K562 (cell line): Measurements from ENCODE around the gene FAM53B. TPM values are rescaled to one million over a fixed set of nuclear protein-coding genes. Genes with fewer than 3 reads are reported as not detected.

Experiments used
- ATAC-seq: fragments of 200-7000 bp; cut with Tn5 transposase; 3 replicates; pipeline ENCODE4 v1.9.1; 2020; ENCODE audit warnings: moderate library complexity
- BruUV-seq: library from RNA; stranded (reverse); fragments of 400-500 nt; replicated peaks from 2 replicates; lab custom pipeline; 2021; lab: Mats Ljungman, UMichigan
- CTCF ChIA-PET: fragments of 300-600 bp; formaldehyde crosslinking; extraction: SDS; loops from one replicate; lab custom pipeline; 2021; ENCODE audit warnings: low intra/inter-chr PET ratio; lab: Yijun Ruan, JAX
- POLR2A ChIA-PET: fragments of 300-600, 350-650 bp; sonication (Branson Sonifier 250); formaldehyde crosslinking; extraction: SDS; loops from one replicate; lab custom pipeline; 2021; ENCODE audit warnings: antibody characterized with exemption, inconsistent platforms; lab: Yijun Ruan, JAX
- DNase-seq, 4 experiments: peaks; one replicate each; pipeline versions ENCODE4 v3.0.0 to v3.0.0-alpha.2; 2011 to 2018; ENCODE audit warnings: low spot score in 3 of 4, mixed read lengths in 3 of 4; ENCODE audit errors: extremely low read depth in 1 of 4
- FAIRE-seq: peaks from 2 replicates; lab custom pipeline; 2011; peaks lifted over from hg19 to GRCh38; lab: Jason Lieb, UNC
- H2AFZ ChIP-seq: 2 replicates; pipeline ENCODE4 v1.6.0; 2011; ENCODE audit warnings: low read depth, low read length, control low read depth, inconsistent platforms
- H3K27ac ChIP-seq: fragments of 200-600 bp; 3 replicates; pipeline ENCODE4 v1.8.0; 2011; ENCODE audit warnings: low read depth, mild to moderate bottlenecking, control low read depth, inconsistent platforms, low read length, moderate library complexity, mixed read lengths; ENCODE audit errors: extremely low read depth
- H3K27me3 ChIP-seq, 2 experiments: fragments of 300-600 bp in 1 of 2; 2 replicates in 1 of 2; 3 replicates in 1 of 2; pipeline versions ENCODE4 v1.6.0 to v1.8.0; 2011; ENCODE audit warnings: inconsistent platforms in 2 of 2, low read length in 2 of 2, mild to moderate bottlenecking in 1 of 2, mixed read lengths in 1 of 2, moderate library complexity in 1 of 2; ENCODE audit not compliant: control insufficient read depth in 2 of 2, insufficient read depth in 2 of 2
- H3K36me3 ChIP-seq: fragments of 300-600 bp; 3 replicates; pipeline ENCODE4 v1.8.0; 2011; ENCODE audit warnings: mild to moderate bottlenecking, low read length, inconsistent platforms; ENCODE audit not compliant: control insufficient read depth, insufficient read depth
- H3K4me1 ChIP-seq, 2 experiments: fragments of 200-600 bp in 1 of 2; replicated peaks in 1 of 2; 2 replicates in 1 of 2; 3 replicates in 1 of 2; pipeline versions ENCODE4 v1.5.1 to v1.8.0; 2011; ENCODE audit warnings: inconsistent platforms in 2 of 2, low read length in 2 of 2, mild to moderate bottlenecking in 1 of 2, mixed read lengths in 1 of 2, moderate library complexity in 1 of 2; ENCODE audit not compliant: control insufficient read depth in 2 of 2, insufficient read depth in 2 of 2
- H3K4me2 ChIP-seq: 2 replicates; pipeline ENCODE4 v1.6.1; 2011; ENCODE audit warnings: low read length, control low read depth, inconsistent platforms, mixed read lengths; ENCODE audit not compliant: insufficient read depth
- H3K4me3 ChIP-seq: fragments of 200-600 bp; sonication (generic), shearing (Covaris generic); 2 replicates; pipeline ENCODE4 v1.5.1; 2016; ENCODE audit warnings: control low read depth, inconsistent platforms
- H3K79me2 ChIP-seq: fragments of 200-600 bp; 3 replicates; pipeline ENCODE4 v1.8.0; 2011; ENCODE audit warnings: low read length, inconsistent platforms; ENCODE audit not compliant: control insufficient read depth, insufficient read depth
- H3K9ac ChIP-seq, 2 experiments: 2 replicates each; pipeline versions ENCODE4 v1.6.0 to v1.6.1; 2011; ENCODE audit warnings: low read depth in 2 of 2, low read length in 2 of 2, control low read depth in 1 of 2, inconsistent platforms in 1 of 2, mild to moderate bottlenecking in 1 of 2, mixed read lengths in 1 of 2; ENCODE audit not compliant: insufficient read depth in 1 of 2
- H3K9me1 ChIP-seq: one replicate; pipeline ENCODE4 v1.6.0; 2011; ENCODE audit warnings: inconsistent platforms, mild to moderate bottlenecking, low read length, moderate library complexity; ENCODE audit not compliant: control insufficient read depth, insufficient read depth
- H3K9me3 ChIP-seq: replicated peaks from 2 replicates; pipeline ENCODE4 v1.5.1; 2011; ENCODE audit warnings: low read depth, low read length, inconsistent platforms; ENCODE audit not compliant: control insufficient read depth, insufficient read depth
- H4K20me1 ChIP-seq: replicated peaks from 2 replicates; pipeline ENCODE4 v1.6.1; 2011; ENCODE audit warnings: low read length, inconsistent platforms, mixed read lengths; ENCODE audit not compliant: control insufficient read depth, insufficient read depth
- BACH1 ChIP-seq: fragments of 200-800 bp; sonication (Bioruptor generic); IDR thresholded peaks from 2 replicates; pipeline ENCODE4 v1.6.1; 2016; ENCODE audit warnings: missing genetic modification characterization, missing compliant biosample characterization
- C11orf30 ChIP-seq: fragments of 450-650 bp; IDR thresholded peaks from 2 replicates; pipeline ENCODE4 v1.6.1; 2016; ENCODE audit warnings: low read depth, mild to moderate bottlenecking
- CBFA2T3 ChIP-seq: fragments of 450-650 bp; IDR thresholded peaks from 2 replicates; pipeline ENCODE4 v1.6.1; 2017
- CLOCK ChIP-seq: fragments of 250-450 bp; sonication (Bioruptor Pico); IDR thresholded peaks from 2 replicates; pipeline ENCODE4 v1.4.0; 2020; ENCODE audit warnings: mild to moderate bottlenecking, moderate library complexity, borderline replicate concordance
- EGR1 ChIP-seq: fragments of 450-650 bp; conservative IDR thresholded peaks from 2 replicates; pipeline ENCODE4 v1.6.1; 2017; ENCODE audit warnings: mild to moderate bottlenecking
- GABPB1 ChIP-seq: sonication (generic); formaldehyde crosslinking; IDR thresholded peaks from 2 replicates; pipeline ENCODE4 v1.8.0; 2022; ENCODE audit warnings: mild to moderate bottlenecking, missing genetic modification reagents
- GATA2 ChIP-seq: sonication (generic); formaldehyde crosslinking; IDR thresholded peaks from 2 replicates; pipeline ENCODE4 v1.4.0; 2020; ENCODE audit warnings: mild to moderate bottlenecking, missing genetic modification reagents
- HOXB6 ChIP-seq: fragments of 250-450 bp; sonication (Bioruptor Pico); IDR thresholded peaks from 2 replicates; pipeline ENCODE4 v1.5.1; 2022; ENCODE audit warnings: mild to moderate bottlenecking, borderline replicate concordance
- MEF2A ChIP-seq: IDR thresholded peaks from 2 replicates; pipeline ENCODE4 v1.6.1; 2011; ENCODE audit warnings: low read depth, mild to moderate bottlenecking, low read length, moderate library complexity; ENCODE audit not compliant: control insufficient read depth
- PCBP2 ChIP-seq: fragments of 200-400 bp; formaldehyde crosslinking; IDR thresholded peaks from 2 replicates; pipeline ENCODE4 v1.6.1; 2018; ENCODE audit warnings: low read length, low read depth, mild to moderate bottlenecking, moderate library complexity; ENCODE audit not compliant: poor library complexity, severe bottlenecking
- POLR2AphosphoS5 ChIP-seq: IDR thresholded peaks from 2 replicates; pipeline ENCODE4 v1.6.1; 2011; ENCODE audit warnings: mild to moderate bottlenecking, low read depth, low read length, moderate library complexity; ENCODE audit not compliant: control insufficient read depth, insufficient read depth
- SP2 ChIP-seq: IDR thresholded peaks from 2 replicates; pipeline ENCODE4 v1.6.1; 2011; ENCODE audit warnings: mild to moderate bottlenecking, low read depth, low read length, moderate library complexity; ENCODE audit not compliant: poor library complexity, severe bottlenecking; ENCODE audit errors: extremely low read depth
- STAT5A ChIP-seq: IDR thresholded peaks from 2 replicates; pipeline ENCODE4 v1.6.1; 2012; ENCODE audit warnings: low read length, inconsistent platforms, borderline replicate concordance
- ZFP36 ChIP-seq: fragments of 150-350 bp; IDR thresholded peaks from 2 replicates; pipeline ENCODE4 v1.6.1; 2018; ENCODE audit warnings: low read length, low read depth; ENCODE audit not compliant: partially characterized antibody
- ZNF212 ChIP-seq: fragments of 450-650 bp; formaldehyde crosslinking; IDR thresholded peaks from 2 replicates; pipeline ENCODE4 v1.4.0; 2020; ENCODE audit warnings: mild to moderate bottlenecking
- WGBS: fragments of 100-300 bp; shearing (Covaris generic); methylation state at CpG from one replicate; pipeline ENCODE4 v1.1.6; 2016; ENCODE audit warnings: low coverage, mixed read lengths; ENCODE audit not compliant: insufficient coverage; ENCODE audit errors: missing lambda C conversion rate; 5-methylcytosine and 5-hydroxymethylcytosine counted together
- in situ Hi-C: fragments of 300-500 bp; cut with MboI; formaldehyde crosslinking; loops from 4 replicates; pipeline ENCODE4 v1.15.0; 2018; ENCODE audit warnings: inconsistent platforms, mixed read lengths
- intact Hi-C: fragments of 100-400 bp; cut with micrococcal nuclease; formaldehyde crosslinking; loops from 2 replicates; pipeline ENCODE4 v1.14.2; 2022
- polyA plus RNA-seq, 8 experiments: library from polyadenylated mRNA; depleted of rRNA in 4 of 8; stranded (reverse) in 5 of 8; unstranded in 3 of 8; fragments of >200 nt; fragmentation: Nextera tagmentation in 2 of 8; fragmentation: Illumina TruSeq in 1 of 8; extraction: Ambion mirVana in 2 of 8; extraction: Trizol in 1 of 8; gene quantifications; 2 replicates each; pipeline versions ENCODE4 v1.2.1 to v1.2.3, GENCODE V29; 2011 to 2014; ENCODE audit warnings: inconsistent platforms in 1 of 8, missing spikeins in 1 of 8
- total RNA-seq, 7 experiments: library from RNA; depleted of rRNA in 6 of 7; stranded (reverse); fragments of >200 nt in 6 of 7; fragmentation: Illumina TruSeq in 2 of 7; extraction: Trizol in 2 of 7; gene quantifications; 2 replicates each; pipeline versions ENCODE4 v1.2.1 to v1.2.3, GENCODE V29; 2011 to 2021; ENCODE audit warnings: low replicate concordance in 1 of 7
- TF ChIP-seq, protein P1 (sequence below): sonication (generic); formaldehyde crosslinking; IDR thresholded peaks from 2 replicates; pipeline ENCODE4 v1.8.1; 2023; ENCODE audit warnings: mild to moderate bottlenecking, missing genetic modification reagents

Gene FAM53B
- total and polyA plus RNA-seq, 9 of the 15 experiments (the other 6 are each of a cell fraction or from before 2014, with no cell fraction given) = 0.03 to 16.5 (median 5.0) TPM

GRCh38 chr10:124670849-124671248, 73.3 kb downstream of the FAM53B start (continued):
- TF ChIP-seq CBFA2T3 (no peak), PCBP2 (no peak), MEF2A (no peak), HOXB6 (CRISPR knock-in tag) (no peak), STAT5A (no peak), C11orf30 (no peak)

GRCh38 chr10:124669824-124670654, 74.1 kb downstream of the FAM53B start:
- ATAC-seq (no peak), DNase-seq (no peak), FAIRE-seq (no peak)
- in situ Hi-C loops = no loop called here
- Histone ChIP-seq H3K27ac (no peak overlapping the region), H3K79me2 (peaks cover 10% of the 10 kb centered on the region), H3K4me3 (no peak overlapping the region), H3K36me3 (peaks cover 14% of the 10 kb centered on the region; the same call in 2 of the 3 replicates), H3K27me3 (no peaks in the 10 kb centered on the region), H2AFZ (no peak overlapping the region), H3K4me2 (no peak overlapping the region), H3K4me1 (peaks cover 22 to 56% of the 10 kb centered on the region in 2 experiments), H4K20me1 (0 out of 2 replicates have a peak, but pooled peaks cover 9% of the 10 kb centered on the region), H3K9ac (peak overlapping the region in 1 of 2 experiments; percentile 33; a peak in 1 of 4 replicates), H3K9me1 (peaks cover 3% of the 10 kb centered on the region), H3K9me3 (no peaks in the 10 kb centered on the region)
- WGBS = 80% methylated on average over 17 of the region's 23 CpGs
- POLR2A ChIA-PET = interaction anchor here (0.6 to 1.7 kb wide), 2 partner anchors 61 to 72 kb away, joined by 5 to 6 read pairs; no protein-coding TSS in a partner anchor
- no TSS peak for BruUV-seq
- intact Hi-C loops = loop anchor here (2.0 to 10.0 kb wide), 4 partner anchors 21 to 125 kb away; partner anchors contain the start of gene FAM53B
- CTCF ChIA-PET = no interaction called here
- TF ChIP-seq GABPB1 (no peak), ZFP36 (no peak), CLOCK (CRISPR knock-in tag) (no peak), BACH1 (tag) (no peak), ZNF212 (CRISPR knock-in tag) (no peak), GATA2 (CRISPR knock-in tag) (no peak), POLR2AphosphoS5 (no peak), EGR1 (no peak), SP2 (no peak)
- TF ChIP-seq, protein P1, sequence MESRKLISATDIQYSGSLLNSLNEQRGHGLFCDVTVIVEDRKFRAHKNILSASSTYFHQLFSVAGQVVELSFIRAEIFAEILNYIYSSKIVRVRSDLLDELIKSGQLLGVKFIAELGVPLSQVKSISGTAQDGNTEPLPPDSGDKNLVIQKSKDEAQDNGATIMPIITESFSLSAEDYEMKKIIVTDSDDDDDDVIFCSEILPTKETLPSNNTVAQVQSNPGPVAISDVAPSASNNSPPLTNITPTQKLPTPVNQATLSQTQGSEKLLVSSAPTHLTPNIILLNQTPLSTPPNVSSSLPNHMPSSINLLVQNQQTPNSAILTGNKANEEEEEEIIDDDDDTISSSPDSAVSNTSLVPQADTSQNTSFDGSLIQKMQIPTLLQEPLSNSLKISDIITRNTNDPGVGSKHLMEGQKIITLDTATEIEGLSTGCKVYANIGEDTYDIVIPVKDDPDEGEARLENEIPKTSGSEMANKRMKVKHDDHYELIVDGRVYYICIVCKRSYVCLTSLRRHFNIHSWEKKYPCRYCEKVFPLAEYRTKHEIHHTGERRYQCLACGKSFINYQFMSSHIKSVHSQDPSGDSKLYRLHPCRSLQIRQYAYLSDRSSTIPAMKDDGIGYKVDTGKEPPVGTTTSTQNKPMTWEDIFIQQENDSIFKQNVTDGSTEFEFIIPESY = no peak
